ENCODE data around the gene GP1BA. TPM values are rescaled to one million over a fixed set of nuclear protein-coding genes. Genes with fewer than 3 reads are reported as not detected.

The GP1BA gene
- polyA plus RNA-seq, 1 donor (not counting 4 experiments of a cell fraction or from before 2014, with no cell fraction given), result not detected

DNA sequence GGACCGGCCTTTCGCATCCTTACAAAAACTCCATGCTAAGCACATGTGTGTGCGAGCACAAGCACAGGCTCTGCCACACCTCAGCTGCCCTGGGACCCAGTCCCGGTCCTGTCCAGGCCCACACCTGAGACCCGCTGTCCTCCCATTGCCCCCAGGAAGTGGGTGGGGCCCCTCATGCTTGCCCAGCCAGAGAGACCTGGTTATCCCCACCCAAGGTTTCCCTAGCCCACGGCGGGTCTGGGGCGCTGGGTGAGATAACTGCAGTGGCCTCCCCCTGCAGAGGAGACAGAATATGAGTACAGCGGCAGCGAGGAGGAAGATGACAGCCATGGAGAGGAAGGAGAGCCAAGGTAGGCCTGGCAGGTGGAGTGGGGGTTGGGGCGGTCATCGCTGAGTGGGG is 45.2 kb upstream of the GP1BA start:
- no peak for FAIRE-seq
- Histone ChIP-seq H4K20me1 (ENCODE audit: control insufficient read depth, extremely low read depth, insufficient read depth, low read length) (no peaks in the 10 kb centered on the region), H3K79me2 (ENCODE audit: control insufficient read depth, insufficient read depth, low read length) (peaks cover 21% of the 10 kb centered on the region), H3K4me3 (ENCODE audit: control insufficient read depth in 2 of 3, extremely low read depth in 1 of 3, insufficient read depth in 2 of 3, low read depth in 1 of 3, low read length in 3 of 3) (no peak overlapping the region), H3K4me1 (ENCODE audit: control insufficient read depth, extremely low read depth, insufficient read depth, low read length) (peaks cover under 1% of the 10 kb centered on the region), H3K27me3 (ENCODE audit: control insufficient read depth, extremely low read depth, insufficient read depth, low read length) (no peaks in the 10 kb centered on the region), H3K36me3 (ENCODE audit: control insufficient read depth in 2 of 2, extremely low read depth in 1 of 2, insufficient read depth in 2 of 2, low read length in 2 of 2) (peaks cover 58 to 60% of the 10 kb centered on the region in 2 experiments), H3K27ac (ENCODE audit: control insufficient read depth, insufficient read depth, low read length) (no peak overlapping the region), H3K9me1 (ENCODE audit: control insufficient read depth, extremely low read depth, insufficient read depth, low read length) (no peaks in the 10 kb centered on the region), H3K9me3 (ENCODE audit: control insufficient read depth, low read depth, low read length) (no peaks in the 10 kb centered on the region), H3K4me2 (ENCODE audit: control insufficient read depth, extremely low read depth, insufficient read depth, low read depth, low read length) (no peak overlapping the region), H3K9ac (ENCODE audit: control insufficient read depth, extremely low read depth, insufficient read depth, low read length) (no peak overlapping the region), H2AFZ (ENCODE audit: control insufficient read depth, low read length) (no peak overlapping the region)
- TF ChIP-seq EZH2 (IDR thresholded peaks at IDR 0.05; ENCODE audit: low read length), result no peak
- TF ChIP-seq, protein P1, sequence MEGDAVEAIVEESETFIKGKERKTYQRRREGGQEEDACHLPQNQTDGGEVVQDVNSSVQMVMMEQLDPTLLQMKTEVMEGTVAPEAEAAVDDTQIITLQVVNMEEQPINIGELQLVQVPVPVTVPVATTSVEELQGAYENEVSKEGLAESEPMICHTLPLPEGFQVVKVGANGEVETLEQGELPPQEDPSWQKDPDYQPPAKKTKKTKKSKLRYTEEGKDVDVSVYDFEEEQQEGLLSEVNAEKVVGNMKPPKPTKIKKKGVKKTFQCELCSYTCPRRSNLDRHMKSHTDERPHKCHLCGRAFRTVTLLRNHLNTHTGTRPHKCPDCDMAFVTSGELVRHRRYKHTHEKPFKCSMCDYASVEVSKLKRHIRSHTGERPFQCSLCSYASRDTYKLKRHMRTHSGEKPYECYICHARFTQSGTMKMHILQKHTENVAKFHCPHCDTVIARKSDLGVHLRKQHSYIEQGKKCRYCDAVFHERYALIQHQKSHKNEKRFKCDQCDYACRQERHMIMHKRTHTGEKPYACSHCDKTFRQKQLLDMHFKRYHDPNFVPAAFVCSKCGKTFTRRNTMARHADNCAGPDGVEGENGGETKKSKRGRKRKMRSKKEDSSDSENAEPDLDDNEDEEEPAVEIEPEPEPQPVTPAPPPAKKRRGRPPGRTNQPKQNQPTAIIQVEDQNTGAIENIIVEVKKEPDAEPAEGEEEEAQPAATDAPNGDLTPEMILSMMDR (optimal IDR thresholded peaks at IDR 0.05 in 1 of 3, IDR thresholded peaks at IDR 0.05 in 1 of 3, conservative IDR thresholded peaks at IDR 0.05 in 1 of 3; ENCODE audit: extremely low read depth in 1 of 3, insufficient read depth in 2 of 3, low read length in 3 of 3), result no peak
- dilution Hi-C loops (cut with MboI; ENCODE audit: extremely low pct_ligation_motif_present, low sequenced_read_pairs), result no loop called here
- DNase-seq (ENCODE audit: low read depth, low spot score), result no peak

DNA sequence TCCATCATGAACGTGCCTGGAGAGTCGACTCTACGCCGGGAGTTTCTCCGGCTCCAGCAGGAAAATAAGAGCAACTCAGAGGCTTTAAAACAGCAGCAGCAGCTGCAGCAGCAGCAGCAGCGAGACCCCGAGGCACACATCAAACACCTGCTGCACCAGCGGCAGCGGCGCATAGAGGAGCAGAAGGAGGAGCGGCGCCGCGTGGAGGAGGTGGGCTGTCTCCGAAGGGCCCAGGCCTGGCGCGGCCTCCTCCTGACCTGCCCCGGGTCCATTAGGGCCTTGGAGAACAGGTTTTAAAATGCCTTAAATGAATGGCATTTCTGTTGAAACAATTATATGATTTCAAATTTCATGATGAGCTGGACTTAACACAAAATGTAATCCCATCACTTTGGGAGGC is 44.5 kb upstream of the GP1BA start:
- peaks cover 17% of the 10 kb centered on the region for H3K79me2 ChIP-seq (ENCODE audit: control insufficient read depth, insufficient read depth, low read length)
- H3K4me1 ChIP-seq (ENCODE audit: control insufficient read depth, extremely low read depth, insufficient read depth, low read length), result no peaks in the 10 kb centered on the region
- TF ChIP-seq EZH2 (IDR thresholded peaks at IDR 0.05; ENCODE audit: low read length), result no peak
- TF ChIP-seq, protein P1 (optimal IDR thresholded peaks at IDR 0.05 in 1 of 3, IDR thresholded peaks at IDR 0.05 in 1 of 3, conservative IDR thresholded peaks at IDR 0.05 in 1 of 3; ENCODE audit: extremely low read depth in 1 of 3, insufficient read depth in 2 of 3, low read length in 3 of 3), result no peak
- H3K4me2 ChIP-seq (ENCODE audit: control insufficient read depth, extremely low read depth, insufficient read depth, low read depth, low read length), result no peak overlapping the region
- H3K4me3 ChIP-seq (ENCODE audit: control insufficient read depth in 2 of 3, extremely low read depth in 1 of 3, insufficient read depth in 2 of 3, low read depth in 1 of 3, low read length in 3 of 3), result no peak overlapping the region
- H4K20me1 ChIP-seq (ENCODE audit: control insufficient read depth, extremely low read depth, insufficient read depth, low read length), result no peaks in the 10 kb centered on the region
- FAIRE-seq (no peak), DNase-seq (ENCODE audit: low read depth, low spot score) (no peak)
- no peak overlapping the region for H3K27ac ChIP-seq (ENCODE audit: control insufficient read depth, insufficient read depth, low read length)
- no peak overlapping the region for H2AFZ ChIP-seq (ENCODE audit: control insufficient read depth, low read length)
- dilution Hi-C loops (cut with MboI; ENCODE audit: extremely low pct_ligation_motif_present, low sequenced_read_pairs), result no loop called here
- peaks cover 59 to 60% of the 10 kb centered on the region in 2 experiments for H3K36me3 ChIP-seq (ENCODE audit: control insufficient read depth in 2 of 2, extremely low read depth in 1 of 2, insufficient read depth in 2 of 2, low read length in 2 of 2)
- no peak overlapping the region for H3K9ac ChIP-seq (ENCODE audit: control insufficient read depth, extremely low read depth, insufficient read depth, low read length)
- no peaks in the 10 kb centered on the region for H3K9me3 ChIP-seq (ENCODE audit: control insufficient read depth, low read depth, low read length)
- no peaks in the 10 kb centered on the region for H3K27me3 ChIP-seq (ENCODE audit: control insufficient read depth, extremely low read depth, insufficient read depth, low read length)
- H3K9me1 ChIP-seq (ENCODE audit: control insufficient read depth, extremely low read depth, insufficient read depth, low read length), result no peaks in the 10 kb centered on the region
